Measurements from ENCODE around the gene HSD11B2. TPM values are rescaled to one million over a fixed set of nuclear protein-coding genes. Genes with fewer than 3 reads are reported as not detected.
A peak's percentile ranks its signal among the peaks of the same experiment; 100 is the strongest.

HSD11B2 gene
- total and polyA plus RNA-seq, 10 donors: 0.85 to 18.3 (median 4.2) TPM

DNA sequence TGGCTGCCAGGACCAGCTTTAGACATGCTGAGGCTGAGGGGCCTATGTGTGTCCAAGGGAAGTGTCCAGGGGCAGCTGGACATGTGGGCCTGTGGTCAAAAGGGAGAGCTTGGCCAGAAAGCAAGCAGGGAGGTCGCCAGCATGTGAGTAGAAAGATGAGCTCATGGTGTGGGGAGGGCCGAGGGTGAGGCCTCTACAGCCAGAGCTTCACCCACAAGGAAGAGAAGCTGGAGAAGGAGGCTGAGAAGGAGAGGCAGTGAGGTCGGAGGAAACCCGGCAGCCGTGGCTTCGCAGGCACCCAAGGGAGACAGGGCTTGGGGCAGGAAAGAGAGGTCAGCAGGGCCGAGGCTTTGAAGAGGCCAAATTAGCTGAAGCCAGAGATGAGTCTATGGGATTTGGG is 4.0 kb upstream of the HSD11B2 start:
- TF ChIP-seq POLR2A (IDR thresholded peaks at IDR 0.05) (no peak), POLR2AphosphoS5 (IDR thresholded peaks at IDR 0.05) (no peak), CTCF (IDR thresholded peaks at IDR 0.05 in 8 of 11, conservative IDR thresholded peaks at IDR 0.05 in 3 of 11) (no peak)
- Histone ChIP-seq H3K27ac (no peak overlapping the region), H3K9me3 (no peaks in the 10 kb centered on the region), H3K27me3 (replicated peaks in 1 of 7) (peaks cover 0 to 62% (median 16%) of the 10 kb centered on the region in 7 donors), H3K36me3 (no peaks in the 10 kb centered on the region), H3K4me3 (no peak overlapping the region), H3K4me1 (peaks cover 18 to 41% (median 36%) of the 10 kb centered on the region in 6 donors)
- 72 to 94% (median 74%) methylated on average over 7 of the region's 7 CpGs for WGBS, 5 donors
- intact Hi-C loops (cut with DNase I; ENCODE audit: low total_unique reads): loop anchor here (5.0 kb wide), 1 partner anchor 35 kb away; no protein-coding TSS in a partner anchor
- DNase-seq: no peak

DNA sequence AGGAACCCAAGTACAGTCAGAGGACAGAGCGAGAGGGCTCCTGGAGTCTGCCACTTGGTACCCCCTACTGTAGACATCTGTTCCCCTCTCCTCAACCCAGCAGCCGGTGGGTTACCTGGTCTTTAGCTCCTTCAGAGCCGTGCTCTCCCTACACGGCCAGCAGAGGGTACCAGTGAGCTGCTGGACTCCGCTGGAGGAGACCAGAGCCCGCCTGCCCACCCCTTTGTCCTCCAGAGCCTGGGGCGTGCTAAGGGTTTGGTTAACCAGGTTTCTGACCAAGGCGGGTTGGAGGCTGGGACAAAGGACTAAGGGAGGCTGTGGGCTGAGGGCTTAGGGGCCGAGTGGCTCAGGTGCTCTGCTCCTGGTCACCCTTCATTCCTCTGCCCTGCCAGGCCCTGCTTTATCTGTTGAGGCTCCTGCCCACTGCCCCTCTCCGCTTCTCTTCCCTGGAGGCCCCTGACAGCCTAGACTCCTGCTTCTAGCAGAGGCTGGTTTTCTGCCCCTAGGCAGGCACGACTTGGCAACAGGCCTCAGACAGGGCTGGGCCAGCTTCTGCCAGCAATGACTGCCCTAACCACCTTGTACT is 2.7 kb upstream of the HSD11B2 start:
- H3K36me3 ChIP-seq: no peaks in the 10 kb centered on the region
- peak; percentile 89 for DNase-seq
- H3K9me3 ChIP-seq: no peaks in the 10 kb centered on the region
- H3K4me3 ChIP-seq: no peak overlapping the region
- intact Hi-C loops (cut with DNase I; ENCODE audit: low total_unique reads): loop anchor here (5.0 kb wide), 1 partner anchor 34 kb away; no protein-coding TSS in a partner anchor
- H3K4me1 ChIP-seq: peaks cover 28 to 54% (median 47%) of the 10 kb centered on the region in 6 donors
- no peak overlapping the region for H3K27ac ChIP-seq
- TF ChIP-seq CTCF (IDR thresholded peaks at IDR 0.05 in 8 of 11, conservative IDR thresholded peaks at IDR 0.05 in 3 of 11) (peak; percentile 59 to 88 (median 84)), POLR2AphosphoS5 (IDR thresholded peaks at IDR 0.05) (peak; percentile 26 to 46 (median 27)), POLR2A (IDR thresholded peaks at IDR 0.05) (no peak)
- H3K27me3 ChIP-seq (replicated peaks in 1 of 7): peaks cover 0 to 66% (median 16%) of the 10 kb centered on the region in 7 donors
- WGBS, 5 donors: 20 to 49% (median 24%) methylated on average over 3 to 11 of the region's 11 CpGs

DNA sequence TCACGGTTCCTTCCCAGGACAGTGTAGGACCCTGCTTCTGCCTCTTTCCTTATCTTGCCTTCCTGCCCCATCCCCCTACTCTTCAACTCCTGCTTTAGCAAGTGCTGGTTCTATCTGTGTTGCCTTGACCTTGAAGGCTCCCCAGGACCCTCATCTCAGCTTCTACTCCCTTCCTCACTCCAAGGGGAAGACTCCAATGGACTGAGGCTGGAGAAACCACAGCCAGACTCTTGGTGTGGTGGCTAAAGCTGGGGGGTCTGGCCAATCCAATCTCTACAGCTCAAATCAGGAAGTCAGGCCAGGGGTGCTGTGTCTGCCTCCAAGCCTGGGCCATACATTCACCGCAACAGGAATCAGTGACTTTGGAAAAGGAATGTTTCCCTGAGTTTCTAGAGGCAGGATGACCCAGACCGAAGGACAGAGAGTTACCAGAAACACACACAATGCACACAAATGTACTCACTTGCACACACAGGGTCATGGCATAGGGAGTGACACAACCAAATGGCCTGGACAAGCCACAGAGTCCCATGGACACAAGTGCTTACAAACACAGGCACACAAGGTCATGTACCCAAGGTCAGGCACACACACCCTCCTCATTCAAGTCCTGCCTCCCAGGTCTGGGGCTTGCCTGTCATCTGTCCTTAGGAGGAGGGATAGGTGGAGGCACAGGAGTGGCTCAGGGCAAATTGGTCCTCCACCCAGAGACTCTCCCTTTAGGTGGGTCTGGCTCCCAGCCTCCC is 1.7 kb upstream of the HSD11B2 start:
- intact Hi-C loops (cut with DNase I; ENCODE audit: low total_unique reads): loop anchor here (5.0 kb wide), 1 partner anchor 33 kb away; no protein-coding TSS in a partner anchor
- WGBS, 5 donors: 75 to 90% (median 82%) methylated on average over 3 of the region's 3 CpGs
- DNase-seq: no peak
- Histone ChIP-seq H3K9me3 (no peaks in the 10 kb centered on the region), H3K27me3 (replicated peaks in 1 of 7) (peaks cover 0 to 62% (median 16%) of the 10 kb centered on the region in 7 donors), H3K4me3 (no peak overlapping the region), H3K36me3 (no peaks in the 10 kb centered on the region), H3K4me1 (peaks cover 28 to 64% (median 49%) of the 10 kb centered on the region in 6 donors), H3K27ac (peak overlapping the region in 1 of 8 donors; percentile 68)
- no peak for TF ChIP-seq CTCF (IDR thresholded peaks at IDR 0.05 in 8 of 11, conservative IDR thresholded peaks at IDR 0.05 in 3 of 11)
- no peak for TF ChIP-seq POLR2A (IDR thresholded peaks at IDR 0.05)
- no peak for TF ChIP-seq POLR2AphosphoS5 (IDR thresholded peaks at IDR 0.05)

Measured in spleen (tissue), 11 donors.